ENCODE measurements around the gene ERP27.

- TF ChIP-seq TAF1 (IDR thresholded peaks at IDR 0.05; ENCODE audit: borderline replicate concordance, low read depth, low read length) (no peak), POLR2A (IDR thresholded peaks at IDR 0.05; ENCODE audit: low read depth, low read length) (no peak), POLR2AphosphoS5 (IDR thresholded peaks at IDR 0.05; ENCODE audit: low read depth, low read length) (no peak)
Observed at GRCh38 chr12:14884458-14884878, 53.9 kb downstream of the ERP27 start.
